GM23248 (cell line): ENCODE results near the gene SIRT1.
"Not testable (repeated sequence)": the region's sequence is repeated elsewhere in the genome, so short reads cannot be mapped to it uniquely, and the experiment has no call there.

ENCODE experiments used
- EZH2 ChIP-seq: fragments of 200-600 bp; sonication (generic); IDR thresholded peaks from 2 replicates; pipeline ENCODE4 v1.6.1; 2018; ENCODE audit warnings: antibody characterized with exemption, mild to moderate bottlenecking; ENCODE audit not compliant: insufficient read depth, poor library complexity, severe bottlenecking
- EZH2phosphoT487 ChIP-seq: fragments of 200-600 bp; sonication (generic); IDR thresholded peaks from 2 replicates; pipeline ENCODE4 v1.6.1; 2018; ENCODE audit warnings: antibody characterized with exemption, moderate library complexity, mild to moderate bottlenecking, low read depth; ENCODE audit not compliant: insufficient read depth

- not testable (repeated sequence) for TF ChIP-seq EZH2, EZH2phosphoT487
Measured at GRCh38 chr10:67839511-67839910, 44.9 kb upstream of the SIRT1 start.
